ENCODE measurements around the gene TDRD12.

TDRD12 gene

GRCh38 chr19:32859591-32859990 is 140.0 kb downstream of the TDRD12 start:
- FAIRE-seq (no peak), DNase-seq (ENCODE audit: insufficient read length, low spot score) (no peak)
- TF ChIP-seq CTCF (IDR thresholded peaks at IDR 0.05; ENCODE audit: insufficient read depth, missing control alignments): no peak

GRCh38 chr19:32861596-32861995 is 142.0 kb downstream of the TDRD12 start:
- no peak for FAIRE-seq
- TF ChIP-seq CTCF (IDR thresholded peaks at IDR 0.05; ENCODE audit: insufficient read depth, missing control alignments): no peak

GRCh38 chr19:32862173-32862572 is 142.6 kb downstream of the TDRD12 start:
- DNase-seq (ENCODE audit: insufficient read length, low spot score) (no peak), FAIRE-seq (no peak)
- TF ChIP-seq CTCF (IDR thresholded peaks at IDR 0.05; ENCODE audit: insufficient read depth, missing control alignments): no peak

More at GRCh38 chr19:32861596-32861995, 142.0 kb downstream of the TDRD12 start:
- no peak for DNase-seq (ENCODE audit: insufficient read length, low spot score)

- no peak for DNase-seq (ENCODE audit: insufficient read length, low spot score)
- TF ChIP-seq CTCF (IDR thresholded peaks at IDR 0.05; ENCODE audit: insufficient read depth, missing control alignments): no peak
- no peak for FAIRE-seq
Observed at GRCh38 chr19:32862741-32863140, 143.2 kb downstream of the TDRD12 start.

- DNase-seq (ENCODE audit: insufficient read length, low spot score) (no peak), FAIRE-seq (no peak)
- no peak for TF ChIP-seq CTCF (IDR thresholded peaks at IDR 0.05; ENCODE audit: insufficient read depth, missing control alignments)
Observed at GRCh38 chr19:32863301-32863700, 143.7 kb downstream of the TDRD12 start.

- TF ChIP-seq CTCF (IDR thresholded peaks at IDR 0.05; ENCODE audit: insufficient read depth, missing control alignments): no peak
- FAIRE-seq: no peak
Observed at GRCh38 chr19:32863841-32864240, 144.3 kb downstream of the TDRD12 start.

GRCh38 chr19:32864318-32865007 is 144.9 kb downstream of the TDRD12 start:
- DNase-seq (ENCODE audit: insufficient read length, low spot score) (no peak), FAIRE-seq (no peak)
- no peak for TF ChIP-seq CTCF (IDR thresholded peaks at IDR 0.05; ENCODE audit: insufficient read depth, missing control alignments)

More at GRCh38 chr19:32863841-32864240, 144.3 kb downstream of the TDRD12 start:
- no peak for DNase-seq (ENCODE audit: insufficient read length, low spot score)

All from D721Med (cell line).